GM23338 (cell line): ENCODE measurements around the gene SNX2. TPM values are rescaled to one million over a fixed set of nuclear protein-coding genes. Genes with fewer than 3 reads are reported as not detected.

Experiments used
- polyA plus RNA-seq: library from polyadenylated mRNA; unstranded; fragments of >200 nt; fragmentation: Nextera tagmentation; extraction: Ambion mirVana; gene quantifications from 2 replicates; pipeline ENCODE4 v1.2.1, GENCODE V29; 2016
- total RNA-seq: library from RNA; depleted of rRNA; stranded (reverse); fragments of >200 nt; shearing (Covaris generic); gene quantifications from 2 replicates; pipeline ENCODE4 v1.2.3, GENCODE V29; 2014; rRNA removed

Gene SNX2
- total and polyA plus RNA-seq, 2 experiments from 2014 or later, result 50.8 to 67.8 TPM

Other genes with a start within 250 kb of the SNX2 start
- gene SNX24, start 70.5 kb downstream of the SNX2 start, total RNA-seq, result 22.7 and 27.5 TPM in 2 replicates
- 17.9 and 18.0 TPM in 2 replicates for gene SNX24, start 70.5 kb downstream of the SNX2 start, polyA plus RNA-seq